C4-2B (cell line): ENCODE measurements around the gene COG1.

ENCODE experiments used
- H3K27ac ChIP-seq: fragments of 450-650 bp; 2 replicates; pipeline ENCODE4 v1.5.1; 2017
- CTCF ChIP-seq: fragments of 450-650 bp; conservative IDR thresholded peaks from 2 replicates; pipeline ENCODE4 v1.5.1; 2017; ENCODE audit warnings: mild to moderate bottlenecking
- ZFX ChIP-seq: fragments of 450-650 bp; IDR thresholded peaks from 2 replicates; pipeline ENCODE4 v1.6.1; 2017

The COG1 gene

GRCh38 chr17:73179387-73179786, 13.5 kb upstream of the COG1 start:
- H3K27ac ChIP-seq, result no peak overlapping the region
- TF ChIP-seq CTCF (no peak), ZFX (no peak)

- H3K27ac ChIP-seq, result no peak overlapping the region
- TF ChIP-seq ZFX, result no peak
- no peak for TF ChIP-seq CTCF
These were observed 13.0 kb upstream of the COG1 start for GRCh38 chr17:73179878-73180277.

GRCh38 chr17:73182616-73183310, 10.1 kb upstream of the COG1 start:
- no peak for TF ChIP-seq CTCF
- TF ChIP-seq ZFX, result no peak
- no peak overlapping the region for H3K27ac ChIP-seq

GRCh38 chr17:73184136-73184993, 8.5 kb upstream of the COG1 start:
- TF ChIP-seq ZFX (no peak), CTCF (no peak)
- H3K27ac ChIP-seq, result no peak overlapping the region

GRCh38 chr17:73186283-73187050, 6.4 kb upstream of the COG1 start:
- peak overlapping the region; percentile 20; the same call in 1 of the 2 replicates for H3K27ac ChIP-seq
- TF ChIP-seq CTCF, result no peak
- TF ChIP-seq ZFX, result no peak

- TF ChIP-seq ZFX, result no peak
- TF ChIP-seq CTCF, result no peak
- peak overlapping the region; percentile 20; the same call in 1 of the 2 replicates for H3K27ac ChIP-seq
These were observed 5.6 kb upstream of the COG1 start for GRCh38 chr17:73187203-73187769.
